T-helper 1 cell (primary cell): ENCODE data around the gene PTGER4.

ENCODE experiments used
- DNase-seq, 5 donors: peaks; one replicate each; pipeline ENCODE4 v3.0.0-alpha.2; 2012 to 2020

PTGER4 gene

GRCh38 chr5:40672425-40672824 is 7.3 kb upstream of the PTGER4 start:
- DNase-seq, result no peak

- DNase-seq, result no peak
These were observed 5.0 kb upstream of the PTGER4 start for GRCh38 chr5:40674661-40675235.

DNA sequence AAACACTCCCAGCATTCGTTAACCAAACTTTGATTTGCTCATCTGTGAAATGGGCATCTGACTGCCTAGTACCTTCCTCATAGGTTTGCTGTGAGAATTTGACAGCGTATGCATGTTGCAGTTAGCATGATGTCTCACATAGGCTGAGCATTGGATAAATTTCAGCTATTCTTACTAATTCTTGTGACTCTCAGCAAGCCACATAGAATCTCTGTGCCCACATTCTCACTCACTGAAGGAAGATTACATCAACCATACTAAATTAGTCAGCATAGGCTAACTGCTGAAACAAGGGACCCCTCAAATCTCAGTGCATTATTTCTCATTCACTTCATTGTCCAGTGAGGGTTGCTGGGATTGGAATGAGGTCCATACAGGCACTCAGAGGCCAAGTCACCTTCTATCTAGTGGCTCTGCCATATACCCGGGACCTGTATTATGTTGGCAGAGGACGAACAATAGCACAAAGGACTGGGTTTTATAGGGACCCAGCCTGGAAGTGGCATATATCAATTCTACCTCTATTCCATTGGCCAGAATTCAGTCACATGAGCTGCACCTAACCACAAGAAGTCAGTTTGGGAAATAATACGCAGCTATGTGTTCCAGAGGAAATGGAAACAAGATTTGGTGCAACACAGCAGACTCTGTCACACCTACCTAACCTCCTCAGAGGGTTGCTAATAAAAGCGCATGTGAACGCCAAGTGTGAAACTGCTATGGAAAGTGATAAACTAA is 4.2 kb upstream of the PTGER4 start:
- peak in 1 of 5 donors; percentile 88 for DNase-seq

DNA sequence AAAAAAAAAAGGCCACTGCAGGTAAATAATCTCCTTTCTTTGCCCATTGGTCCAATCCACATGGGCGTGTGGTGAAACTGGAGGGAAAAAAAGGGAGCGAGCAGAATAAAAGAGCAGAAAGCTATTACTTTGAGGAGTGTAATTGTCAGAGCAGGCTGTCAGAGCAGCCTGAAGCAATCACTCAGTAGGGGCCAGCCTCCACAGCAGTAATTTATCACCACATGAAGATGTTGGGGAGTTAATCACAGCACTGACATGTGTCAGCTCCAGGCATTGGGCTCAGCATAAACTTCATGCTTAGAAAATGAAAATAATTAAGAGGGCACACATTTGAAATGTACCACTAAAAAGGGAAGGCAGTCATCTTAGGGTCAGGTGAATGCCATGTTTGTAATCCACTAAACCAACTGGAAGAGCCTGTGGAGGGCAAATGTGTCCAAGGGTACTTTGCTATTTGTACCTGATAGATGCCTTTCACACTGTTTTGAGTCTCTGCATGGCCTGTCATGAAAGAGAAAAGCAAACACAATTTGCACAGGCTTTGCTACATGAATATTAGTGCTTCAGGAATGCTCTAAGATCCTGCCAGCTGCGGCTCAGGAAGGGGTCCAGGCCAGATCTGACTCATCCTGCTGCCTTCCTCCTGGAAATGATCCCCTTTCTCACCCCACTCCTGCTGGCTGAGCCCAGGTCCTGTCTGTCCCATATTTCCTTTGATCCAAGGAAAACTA is 2.9 kb upstream of the PTGER4 start:
- no peak for DNase-seq

DNA sequence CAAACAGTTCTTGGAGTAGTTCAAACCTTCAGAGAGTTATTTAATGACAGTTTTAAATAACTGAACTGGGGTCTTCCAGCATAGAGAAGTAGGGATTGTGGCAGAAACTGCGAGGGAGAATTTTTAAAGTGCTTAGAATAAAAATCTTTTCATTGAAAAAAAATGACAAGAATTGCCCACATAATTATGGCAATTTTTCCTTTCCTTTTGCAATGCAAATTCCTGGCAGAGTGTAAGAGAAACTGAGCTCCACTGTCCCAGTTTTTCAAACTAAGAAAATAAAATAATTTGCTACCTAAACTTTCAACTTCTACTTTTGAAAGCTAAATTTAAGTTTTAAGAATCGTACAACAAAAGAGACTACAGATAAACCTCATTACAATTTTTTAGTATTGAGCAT is 2.3 kb upstream of the PTGER4 start:
- no peak for DNase-seq

DNA sequence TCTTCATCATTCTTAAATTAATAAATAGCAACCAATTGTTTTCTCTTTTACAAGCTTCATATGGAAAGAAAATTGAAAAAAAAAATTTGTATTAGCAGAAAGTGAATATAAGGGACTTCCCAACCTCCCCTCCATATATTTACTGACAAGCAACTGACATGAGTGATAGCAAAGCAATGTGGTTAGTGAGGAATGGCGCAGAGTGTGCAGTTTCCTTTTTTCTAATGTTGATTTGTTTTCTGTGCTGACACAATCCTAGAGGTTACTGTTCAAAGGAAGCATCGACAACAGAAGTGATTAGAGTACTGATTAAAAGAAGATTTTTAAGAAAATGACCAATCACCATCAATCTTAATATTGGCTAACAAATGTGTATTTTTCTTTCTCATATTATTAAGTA is 1.7 kb upstream of the PTGER4 start:
- peak in 1 of 5 donors; percentile 75 for DNase-seq

DNA sequence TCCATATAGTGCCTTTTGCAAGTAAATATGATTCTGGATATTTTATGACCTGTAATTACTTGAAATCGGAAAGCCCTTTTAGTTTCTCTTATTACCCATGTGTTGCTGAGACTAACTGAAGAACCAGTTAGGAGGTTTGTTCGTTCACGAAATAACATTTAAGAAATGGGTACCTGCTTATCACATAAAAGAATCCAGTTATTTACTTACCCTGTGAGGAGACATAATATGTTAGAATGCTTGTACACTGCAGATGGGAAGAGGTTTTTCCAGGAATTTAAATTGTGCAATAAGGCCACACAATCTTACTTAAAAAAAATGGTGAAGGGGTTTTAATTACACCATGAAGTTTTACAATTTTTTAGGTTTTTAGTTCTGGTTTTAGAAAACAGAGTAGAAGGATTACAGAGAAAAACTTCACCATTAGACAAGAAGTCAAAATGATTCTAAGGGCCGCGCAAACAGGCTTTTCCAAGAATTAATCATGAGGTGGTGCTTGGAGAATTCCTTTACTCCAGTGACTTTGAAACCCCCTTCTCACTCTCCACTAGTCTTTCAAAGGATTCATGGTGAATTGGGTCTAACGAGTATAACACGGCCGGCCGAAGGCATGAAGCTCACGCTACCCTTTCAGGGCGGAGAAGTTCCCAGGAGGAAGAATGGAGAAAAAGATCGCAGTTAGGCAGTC is 1.1 kb upstream of the PTGER4 start:
- no peak for DNase-seq

DNA sequence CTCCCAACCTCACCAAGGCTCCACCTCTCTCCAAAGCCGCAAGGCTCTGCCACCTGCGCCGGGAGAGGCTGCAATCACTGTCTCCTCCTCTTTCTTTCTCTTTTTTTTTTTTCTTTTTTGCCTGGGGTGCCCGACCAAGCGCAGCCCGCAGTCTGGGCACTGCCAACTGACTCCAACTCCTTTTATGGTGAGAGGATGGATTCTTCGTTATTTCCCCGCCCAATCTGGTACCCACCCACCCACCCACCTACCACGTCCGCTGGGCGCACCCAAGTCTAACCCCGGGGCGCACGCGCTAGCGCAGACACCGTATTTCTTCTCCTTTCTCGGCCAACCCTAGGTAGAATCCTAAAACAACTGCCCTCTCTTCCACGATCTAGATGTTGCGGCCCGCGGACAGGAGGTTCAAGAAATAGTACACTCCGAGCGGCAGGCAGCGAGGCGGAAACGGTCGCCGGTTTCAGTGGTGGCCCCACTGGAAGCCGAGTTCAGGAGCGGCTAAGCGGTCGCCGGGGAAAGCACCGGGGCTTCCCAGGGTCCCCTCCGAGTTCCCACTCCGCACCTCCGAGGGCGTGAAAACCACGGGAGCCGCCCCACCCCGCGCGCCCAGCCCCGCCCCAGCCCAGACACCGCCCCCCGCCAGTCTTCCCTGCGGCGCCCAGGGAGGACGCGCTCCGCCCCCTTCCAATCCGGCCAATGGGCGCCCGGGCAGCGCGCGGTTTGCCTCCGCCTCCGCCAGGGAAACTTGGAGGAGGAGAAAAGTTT is 385 bp upstream of the PTGER4 start:
- DNase-seq, result peak; percentile 84 to 97 (median 88)

DNA sequence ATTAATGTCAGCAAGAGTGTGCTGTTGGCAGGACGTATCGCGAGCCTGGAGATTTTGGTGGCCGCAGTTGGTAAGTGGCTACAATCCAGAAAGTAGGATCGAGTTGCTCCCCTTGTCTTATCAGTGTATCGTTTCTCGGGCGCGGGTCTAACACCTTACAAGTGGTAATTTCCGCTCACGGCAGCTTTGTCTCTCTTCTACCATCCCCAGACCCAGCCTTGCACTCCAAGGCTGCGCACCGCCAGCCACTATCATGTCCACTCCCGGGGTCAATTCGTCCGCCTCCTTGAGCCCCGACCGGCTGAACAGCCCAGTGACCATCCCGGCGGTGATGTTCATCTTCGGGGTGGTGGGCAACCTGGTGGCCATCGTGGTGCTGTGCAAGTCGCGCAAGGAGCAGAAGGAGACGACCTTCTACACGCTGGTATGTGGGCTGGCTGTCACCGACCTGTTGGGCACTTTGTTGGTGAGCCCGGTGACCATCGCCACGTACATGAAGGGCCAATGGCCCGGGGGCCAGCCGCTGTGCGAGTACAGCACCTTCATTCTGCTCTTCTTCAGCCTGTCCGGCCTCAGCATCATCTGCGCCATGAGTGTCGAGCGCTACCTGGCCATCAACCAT is 1.1 kb downstream of the PTGER4 start:
- peak; percentile 31 to 64 (median 42) for DNase-seq

DNA sequence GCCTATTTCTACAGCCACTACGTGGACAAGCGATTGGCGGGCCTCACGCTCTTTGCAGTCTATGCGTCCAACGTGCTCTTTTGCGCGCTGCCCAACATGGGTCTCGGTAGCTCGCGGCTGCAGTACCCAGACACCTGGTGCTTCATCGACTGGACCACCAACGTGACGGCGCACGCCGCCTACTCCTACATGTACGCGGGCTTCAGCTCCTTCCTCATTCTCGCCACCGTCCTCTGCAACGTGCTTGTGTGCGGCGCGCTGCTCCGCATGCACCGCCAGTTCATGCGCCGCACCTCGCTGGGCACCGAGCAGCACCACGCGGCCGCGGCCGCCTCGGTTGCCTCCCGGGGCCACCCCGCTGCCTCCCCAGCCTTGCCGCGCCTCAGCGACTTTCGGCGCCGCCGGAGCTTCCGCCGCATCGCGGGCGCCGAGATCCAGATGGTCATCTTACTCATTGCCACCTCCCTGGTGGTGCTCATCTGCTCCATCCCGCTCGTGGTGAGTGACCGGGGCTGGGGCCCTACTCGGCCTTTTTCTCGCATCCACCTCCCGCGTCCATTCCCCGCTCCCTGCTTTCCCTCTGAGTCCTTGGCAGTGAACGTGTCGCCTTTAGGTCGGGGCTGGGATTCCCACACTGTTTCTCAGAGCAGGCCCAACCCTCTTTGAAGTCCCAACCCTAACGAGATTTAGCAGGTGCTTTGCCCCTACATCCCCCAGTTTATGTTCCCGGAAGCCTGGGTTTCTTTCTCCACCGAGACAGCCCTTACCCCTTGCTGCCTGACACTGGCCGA is 1.8 kb downstream of the PTGER4 start:
- DNase-seq, result peak in 3 of 5 donors; percentile 16 to 58 (median 23)

- DNase-seq, result peak in 1 of 5 donors; percentile 41
These were observed 2.7 kb downstream of the PTGER4 start for GRCh38 chr5:40682154-40683017.

- DNase-seq, result no peak
These were observed 3.6 kb downstream of the PTGER4 start for GRCh38 chr5:40683305-40683704.

GRCh38 chr5:40685193-40685592 is 5.5 kb downstream of the PTGER4 start:
- DNase-seq, result peak in 1 of 5 donors; percentile 50

- DNase-seq, result no peak
These were observed 6.3 kb downstream of the PTGER4 start for GRCh38 chr5:40685976-40686486.

DNA sequence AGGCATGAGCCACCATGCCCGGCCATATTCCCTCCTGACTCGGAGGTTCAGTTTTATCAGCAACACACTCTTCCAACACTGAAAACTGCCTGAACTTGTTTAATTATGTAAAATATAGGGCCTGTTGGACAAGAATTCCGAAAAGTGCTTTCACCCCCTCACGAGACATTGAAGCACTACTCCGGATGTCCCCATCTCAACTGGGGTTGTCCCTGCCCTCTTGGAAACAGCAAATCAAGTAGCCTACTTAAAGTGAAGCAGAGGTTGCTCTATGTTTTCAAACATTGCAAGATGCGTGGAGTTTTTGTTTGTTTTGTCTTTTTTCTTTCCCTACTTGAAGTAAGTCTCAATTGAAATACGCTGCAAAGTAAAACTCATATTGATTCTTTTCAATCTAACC is 7.6 kb downstream of the PTGER4 start:
- DNase-seq, result peak in 1 of 5 donors; percentile 60

DNA sequence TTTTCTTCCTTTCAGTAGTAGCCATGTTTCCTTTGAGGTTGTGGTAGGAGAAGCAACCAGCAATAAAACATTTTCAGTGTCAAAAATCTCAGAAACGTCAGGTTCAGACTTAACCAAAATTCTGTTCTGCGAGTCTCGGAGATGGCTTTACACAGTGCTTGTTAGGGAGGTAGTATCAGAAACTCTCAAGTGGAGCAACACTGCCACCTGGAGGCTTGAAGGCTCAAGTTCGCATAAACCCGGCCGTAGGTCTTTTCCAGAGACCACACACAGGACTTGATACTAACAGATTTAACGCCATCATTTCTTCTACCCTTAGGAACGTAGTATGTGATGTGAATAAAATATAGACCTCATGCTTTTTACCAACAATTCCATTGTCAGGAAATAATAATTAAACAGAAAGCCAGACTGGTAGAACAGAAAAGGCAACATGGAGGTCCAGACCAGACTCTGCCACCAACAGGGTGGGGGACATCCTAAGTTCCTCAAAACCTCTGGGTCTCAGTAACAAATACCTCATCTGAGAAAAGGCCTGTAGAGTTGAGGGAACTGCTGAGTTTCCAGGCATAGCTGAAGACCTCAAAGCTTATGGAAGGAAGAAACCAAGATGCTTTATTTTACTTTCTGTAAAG is 8.5 kb downstream of the PTGER4 start:
- DNase-seq, result peak; percentile 60 to 88 (median 77)

GRCh38 chr5:40688996-40689395 is 9.3 kb downstream of the PTGER4 start:
- DNase-seq, result no peak

DNA sequence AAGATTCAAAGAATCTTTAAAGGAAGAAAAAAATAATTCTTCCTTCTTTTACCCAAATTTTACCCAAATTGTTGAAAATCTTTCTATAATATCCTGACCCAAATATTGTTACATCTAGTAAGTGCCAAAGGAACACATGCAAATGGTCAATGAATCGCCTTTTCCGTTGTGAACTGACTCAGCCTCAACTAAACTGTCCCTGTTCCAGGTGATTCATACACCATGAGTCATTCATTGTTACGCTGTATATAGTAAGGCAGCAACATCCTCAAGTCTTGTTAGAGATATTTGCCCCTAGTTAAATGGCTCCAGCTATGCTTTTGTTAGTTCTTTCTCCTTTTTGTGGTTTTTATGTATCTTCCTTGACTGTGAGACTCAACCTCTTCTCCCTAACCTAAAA is 9.7 kb downstream of the PTGER4 start:
- DNase-seq, result peak in 1 of 5 donors; percentile 79

DNA sequence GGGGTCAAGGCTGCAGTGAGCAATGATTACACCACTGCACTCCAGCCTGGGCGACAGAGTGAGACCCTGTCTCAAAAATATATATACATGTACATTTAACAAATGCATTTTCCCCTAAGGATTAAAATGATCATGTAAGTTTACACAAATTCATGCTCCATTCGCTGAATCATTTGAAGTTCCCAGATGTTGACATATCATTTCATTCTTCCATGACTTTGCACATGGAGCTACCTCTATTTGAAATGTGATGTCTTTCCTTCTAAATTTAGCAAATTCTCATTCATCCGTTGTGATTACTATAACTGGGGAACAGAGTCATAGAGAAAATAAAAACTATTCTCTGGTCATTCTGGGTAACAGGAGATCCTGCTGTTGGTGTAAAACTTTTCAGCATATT is 10.6 kb downstream of the PTGER4 start:
- DNase-seq, result no peak
